Activated T-cell treated with anti-CD3 and anti-CD28 coated beads for 1 hour (primary cell): ENCODE results near the gene PCLO.
"Not testable (repeated sequence)": the region's sequence is repeated elsewhere in the genome, so short reads cannot be mapped to it uniquely, and the experiment has no call there.

ENCODE experiments used
- DNase-seq: peaks from one replicate; pipeline ENCODE4 v3.0.0-alpha.2; 2020; ENCODE audit warnings: low read depth

The PCLO gene

GRCh38 chr7:83053965-83054364 is 108.7 kb downstream of the PCLO start:
- no peak for DNase-seq

GRCh38 chr7:83040484-83040883 is 122.2 kb downstream of the PCLO start:
- DNase-seq = no peak

GRCh38 chr7:83038787-83039186 is 123.9 kb downstream of the PCLO start:
- DNase-seq = no peak

- no peak for DNase-seq
These were observed 125.8 kb downstream of the PCLO start for GRCh38 chr7:83036721-83037380.

- DNase-seq = no peak
These were observed 126.6 kb downstream of the PCLO start for GRCh38 chr7:83036130-83036529.

- DNase-seq = no peak
These were observed 130.5 kb downstream of the PCLO start for GRCh38 chr7:83032195-83032594.

- not testable (repeated sequence) for DNase-seq
These were observed 138.6 kb downstream of the PCLO start for GRCh38 chr7:83023817-83024665.

- no peak for DNase-seq
These were observed 141.7 kb downstream of the PCLO start for GRCh38 chr7:83021032-83021431.

- no peak for DNase-seq
These were observed 142.5 kb downstream of the PCLO start for GRCh38 chr7:83020161-83020560.

GRCh38 chr7:83015916-83016315 is 146.8 kb downstream of the PCLO start:
- DNase-seq = no peak

GRCh38 chr7:83014546-83014945 is 148.1 kb downstream of the PCLO start:
- no peak for DNase-seq

- DNase-seq = no peak
These were observed 150.7 kb downstream of the PCLO start for GRCh38 chr7:83011954-83012353.

GRCh38 chr7:83005410-83005809 is 157.3 kb downstream of the PCLO start:
- DNase-seq = no peak

GRCh38 chr7:83001362-83002040 is 161.2 kb downstream of the PCLO start:
- no peak for DNase-seq

GRCh38 chr7:82998436-82998835 is 164.2 kb downstream of the PCLO start:
- DNase-seq = no peak

- no peak for DNase-seq
These were observed 177.4 kb downstream of the PCLO start for GRCh38 chr7:82985144-82985802.

- DNase-seq = no peak
These were observed 182.4 kb downstream of the PCLO start for GRCh38 chr7:82980130-82980788.

GRCh38 chr7:82975811-82976468 is 186.7 kb downstream of the PCLO start:
- DNase-seq = no peak

GRCh38 chr7:82972135-82972534 is 190.5 kb downstream of the PCLO start:
- no peak for DNase-seq

GRCh38 chr7:82965088-82966036 is 197.3 kb downstream of the PCLO start:
- DNase-seq = no peak
